GM21723 (cell line): ENCODE data around the gene CDHR1.
"Not testable (repeated sequence)": the region's sequence is repeated elsewhere in the genome, so short reads cannot be mapped to it uniquely, and the experiment has no call there.

Source experiments
- ATAC-seq: cut with Tn5 transposase; IDR thresholded peaks from one replicate; pipeline ENCODE4 v1.9.1; 2021; ENCODE audit warnings: mild to moderate bottlenecking, moderate library complexity; ENCODE audit not compliant: unreplicated experiment

The CDHR1 gene

GRCh38 chr10:84173501-84173929, 20.8 kb upstream of the CDHR1 start, which contains the start of gene GPR15LG:
Gene GPR15LG (plus strand): TSS chr10:84173801. CDS start chr10:84173852, 51 bp downstream.
- peak; percentile 25 for ATAC-seq

GRCh38 chr10:84175436-84175835, 18.9 kb upstream of the CDHR1 start:
- no peak for ATAC-seq

- ATAC-seq = no peak
Observed at GRCh38 chr10:84176351-84176750, 18.0 kb upstream of the CDHR1 start.

GRCh38 chr10:84176836-84177474, 17.4 kb upstream of the CDHR1 start:
- ATAC-seq = no peak

GRCh38 chr10:84177541-84178141, 16.7 kb upstream of the CDHR1 start:
- peak; percentile 48 for ATAC-seq

- ATAC-seq = no peak
Observed at GRCh38 chr10:84178160-84178609, 16.2 kb upstream of the CDHR1 start.

- ATAC-seq = peak; percentile 92
Observed at GRCh38 chr10:84179059-84179710, 15.2 kb upstream of the CDHR1 start.

- not testable (repeated sequence) for ATAC-seq
Observed at GRCh38 chr10:84180386-84180785, 14.0 kb upstream of the CDHR1 start.

GRCh38 chr10:84181631-84182030, 12.7 kb upstream of the CDHR1 start:
- ATAC-seq = no peak

- no peak for ATAC-seq
Observed at GRCh38 chr10:84184517-84184916, 9.8 kb upstream of the CDHR1 start.

GRCh38 chr10:84185526-84186175, 8.7 kb upstream of the CDHR1 start:
- no peak for ATAC-seq

- no peak for ATAC-seq
Observed at GRCh38 chr10:84188815-84189214, 5.5 kb upstream of the CDHR1 start.

GRCh38 chr10:84190621-84191020, 3.7 kb upstream of the CDHR1 start:
- ATAC-seq = no peak

- ATAC-seq = no peak
Observed at GRCh38 chr10:84191106-84191505, 3.2 kb upstream of the CDHR1 start.

GRCh38 chr10:84193327-84193726, 1.0 kb upstream of the CDHR1 start:
- no peak for ATAC-seq

GRCh38 chr10:84193846-84194423, 402 bp upstream of the CDHR1 start:
- ATAC-seq = peak; percentile 23

GRCh38 chr10:84195044-84195830, 900 bp downstream of the CDHR1 start:
- no peak for ATAC-seq

GRCh38 chr10:84196083-84196482, 1.7 kb downstream of the CDHR1 start:
- no peak for ATAC-seq

- no peak for ATAC-seq
Observed at GRCh38 chr10:84196941-84197340, 2.6 kb downstream of the CDHR1 start.

- no peak for ATAC-seq
Observed at GRCh38 chr10:84197643-84198042, 3.3 kb downstream of the CDHR1 start.
